Nephron (organoid): Measurements from ENCODE around the gene ABCA8.

Experiments
- H3K27ac Mint-ChIP-seq, 3 experiments: 2 replicates each; pipeline ENCODE4 v1.8.0; 2020; ENCODE audit warnings: mixed read lengths in 3 of 3, mild to moderate bottlenecking in 2 of 3, moderate library complexity in 1 of 3
- H3K27me3 Mint-ChIP-seq: 2 replicates; pipeline ENCODE4 v1.8.0; 2021; ENCODE audit warnings: low read depth, mild to moderate bottlenecking, moderate library complexity, mixed read lengths
- H3K36me3 Mint-ChIP-seq: 2 replicates; pipeline ENCODE4 v1.8.0; 2020; ENCODE audit warnings: low read depth, mixed read lengths
- H3K4me1 Mint-ChIP-seq: 2 replicates; pipeline ENCODE4 v1.8.0; 2020; ENCODE audit warnings: mixed read lengths
- H3K4me3 Mint-ChIP-seq, 3 experiments: 2 replicates each; pipeline ENCODE4 v1.8.0; 2020; ENCODE audit warnings: mild to moderate bottlenecking in 3 of 3, mixed read lengths in 3 of 3, moderate library complexity in 2 of 3
- H3K9me3 Mint-ChIP-seq: 2 replicates; pipeline ENCODE4 v1.8.0; 2020; ENCODE audit warnings: mixed read lengths
- CTCF ChIP-seq, 3 experiments: fragments of 200-600 bp; sonication (generic); IDR thresholded peaks; one replicate each; pipeline ENCODE4 v1.5.0; 2021; ENCODE audit warnings: antibody characterized with exemption in 3 of 3; ENCODE audit not compliant: unreplicated experiment in 3 of 3

The ABCA8 gene

GRCh38 chr17:68943123-68943811 is 11.9 kb downstream of the ABCA8 start:
- H3K27ac Mint-ChIP-seq: no peak overlapping the region
- TF ChIP-seq CTCF (IDR thresholded peaks at IDR 0.05; ENCODE audit: unreplicated experiment in 3 of 3): no peak
- no peaks in the 10 kb centered on the region for H3K36me3 Mint-ChIP-seq
- H3K9me3 Mint-ChIP-seq: no peaks in the 10 kb centered on the region
- H3K4me3 Mint-ChIP-seq: no peak overlapping the region
- H3K4me1 Mint-ChIP-seq: no peaks in the 10 kb centered on the region
- H3K27me3 Mint-ChIP-seq: no peaks in the 10 kb centered on the region

GRCh38 chr17:68942389-68942788 is 12.8 kb downstream of the ABCA8 start:
- TF ChIP-seq CTCF (IDR thresholded peaks at IDR 0.05; ENCODE audit: unreplicated experiment in 3 of 3): no peak
- no peak overlapping the region for H3K27ac Mint-ChIP-seq
- no peaks in the 10 kb centered on the region for H3K4me1 Mint-ChIP-seq
- H3K4me3 Mint-ChIP-seq: no peak overlapping the region
- H3K9me3 Mint-ChIP-seq: no peaks in the 10 kb centered on the region
- H3K36me3 Mint-ChIP-seq: no peaks in the 10 kb centered on the region
- no peaks in the 10 kb centered on the region for H3K27me3 Mint-ChIP-seq

- TF ChIP-seq CTCF (IDR thresholded peaks at IDR 0.05; ENCODE audit: unreplicated experiment in 3 of 3): no peak
- no peak overlapping the region for H3K4me3 Mint-ChIP-seq
- H3K36me3 Mint-ChIP-seq: no peaks in the 10 kb centered on the region
- H3K4me1 Mint-ChIP-seq: no peaks in the 10 kb centered on the region
- H3K27ac Mint-ChIP-seq: no peak overlapping the region
- H3K27me3 Mint-ChIP-seq: no peaks in the 10 kb centered on the region
- no peaks in the 10 kb centered on the region for H3K9me3 Mint-ChIP-seq
Observed at GRCh38 chr17:68941761-68942160, 13.4 kb downstream of the ABCA8 start.

GRCh38 chr17:68939195-68939594 is 16.0 kb downstream of the ABCA8 start:
- no peak for TF ChIP-seq CTCF (IDR thresholded peaks at IDR 0.05; ENCODE audit: unreplicated experiment in 3 of 3)
- no peaks in the 10 kb centered on the region for H3K9me3 Mint-ChIP-seq
- H3K4me1 Mint-ChIP-seq: no peaks in the 10 kb centered on the region
- H3K27ac Mint-ChIP-seq: no peak overlapping the region
- no peaks in the 10 kb centered on the region for H3K27me3 Mint-ChIP-seq
- H3K36me3 Mint-ChIP-seq: no peaks in the 10 kb centered on the region
- no peak overlapping the region for H3K4me3 Mint-ChIP-seq

GRCh38 chr17:68937890-68938514 is 17.2 kb downstream of the ABCA8 start:
- Mint-ChIP-seq H3K27ac (peak overlapping the region in 2 of 3 experiments; percentile 50 to 70), H3K36me3 (no peaks in the 10 kb centered on the region), H3K27me3 (no peaks in the 10 kb centered on the region), H3K4me3 (no peak overlapping the region), H3K9me3 (no peaks in the 10 kb centered on the region), H3K4me1 (no peaks in the 10 kb centered on the region)
- no peak for TF ChIP-seq CTCF (IDR thresholded peaks at IDR 0.05; ENCODE audit: unreplicated experiment in 3 of 3)

GRCh38 chr17:68927516-68927915 is 27.7 kb downstream of the ABCA8 start:
- TF ChIP-seq CTCF (IDR thresholded peaks at IDR 0.05; ENCODE audit: unreplicated experiment in 3 of 3): no peak
- Mint-ChIP-seq H3K4me3 (no peak overlapping the region), H3K27me3 (no peaks in the 10 kb centered on the region), H3K36me3 (no peaks in the 10 kb centered on the region), H3K27ac (no peak overlapping the region), H3K4me1 (no peaks in the 10 kb centered on the region), H3K9me3 (no peaks in the 10 kb centered on the region)
